ENCODE results near the gene METAP2.
"Not testable (repeated sequence)": the region's sequence is repeated elsewhere in the genome, so short reads cannot be mapped to it uniquely, and the experiment has no call there.

METAP2 gene

DNA sequence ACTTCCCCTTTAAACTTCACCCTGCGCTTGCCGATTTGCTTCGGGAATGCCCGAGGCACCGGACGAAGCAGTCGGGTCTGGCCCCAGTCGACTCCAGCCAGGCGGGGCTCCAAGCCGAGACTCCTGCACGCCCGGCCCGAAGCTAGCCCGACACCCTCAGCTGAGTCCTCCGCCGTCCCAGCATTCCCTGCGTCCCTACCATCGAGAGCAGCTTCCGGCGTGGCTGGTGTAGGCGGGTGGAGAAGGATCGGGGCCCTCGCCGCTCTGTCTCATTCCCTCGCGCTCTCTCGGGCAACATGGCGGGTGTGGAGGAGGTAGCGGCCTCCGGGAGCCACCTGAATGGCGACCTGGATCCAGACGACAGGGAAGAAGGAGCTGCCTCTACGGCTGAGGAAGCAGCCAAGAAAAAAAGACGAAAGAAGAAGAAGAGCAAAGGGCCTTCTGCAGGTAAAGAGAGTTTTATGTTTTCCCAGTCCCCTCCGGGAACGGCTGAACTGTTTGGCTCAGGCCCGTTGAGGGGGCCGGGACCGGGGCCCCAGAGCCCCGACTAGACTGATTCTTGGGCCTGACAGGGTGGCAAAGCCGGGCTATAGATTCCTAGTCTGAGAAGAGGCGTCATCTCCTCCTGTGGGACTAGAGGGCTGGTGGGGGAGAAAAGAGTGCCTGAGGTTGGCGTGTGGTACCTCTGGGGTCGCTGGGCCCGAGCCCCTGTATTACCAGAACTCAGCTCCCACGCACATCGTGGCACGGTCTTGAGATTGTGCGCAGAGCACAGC lies at the start of gene METAP2:
METAP2 (plus strand) TSS at position 269 of the 776 bp plus-strand sequence; CDS start at position 297, 28 bp downstream.
- peak; percentile 89 to 90 for DNase-seq (ENCODE audit: low read depth in 2 of 2)

- no peak for DNase-seq (ENCODE audit: low read depth in 2 of 2)
Observed at GRCh38 chr12:95424271-95424994, 49.5 kb upstream of the METAP2 start.

DNA sequence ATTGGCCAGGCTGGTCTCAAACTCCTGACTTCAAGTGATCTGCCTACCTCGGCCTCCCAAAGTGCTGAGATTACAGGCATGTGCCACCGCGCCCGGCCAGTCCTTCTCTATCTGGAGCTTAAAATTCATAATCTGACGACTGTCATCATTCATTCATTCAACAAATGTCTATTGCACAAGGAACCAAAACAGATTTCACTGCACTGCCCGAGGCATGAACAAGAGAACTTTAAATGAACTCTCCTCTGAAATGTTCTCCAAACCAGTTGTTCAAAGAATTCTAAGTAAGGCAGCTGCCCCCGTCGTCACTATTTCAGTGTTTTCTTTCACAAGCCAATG lies 44.8 kb upstream of the METAP2 start:
- no peak for DNase-seq (ENCODE audit: low read depth in 2 of 2)

GRCh38 chr12:95431120-95431519 lies 42.8 kb upstream of the METAP2 start:
- no peak for DNase-seq (ENCODE audit: low read depth in 2 of 2)

DNA sequence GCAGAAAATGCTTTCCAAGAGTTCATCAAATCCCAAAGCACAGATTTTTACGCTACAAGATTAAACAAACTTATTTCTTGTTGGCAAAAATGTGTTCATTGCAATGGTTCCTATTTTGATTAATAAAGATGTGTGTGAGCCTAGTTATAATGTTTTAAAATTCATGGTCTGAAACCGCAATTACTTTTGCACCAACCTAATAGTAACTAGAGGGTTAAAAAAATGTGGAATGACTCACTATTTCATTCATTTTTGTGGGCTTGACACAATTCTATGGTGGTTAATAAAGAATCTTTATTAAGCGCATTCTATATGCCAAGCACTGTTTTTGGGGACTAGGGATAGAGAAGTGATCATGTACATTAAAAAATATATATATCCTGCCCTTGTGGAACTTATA lies 38.6 kb upstream of the METAP2 start:
- no peak for DNase-seq (ENCODE audit: low read depth in 2 of 2)

DNA sequence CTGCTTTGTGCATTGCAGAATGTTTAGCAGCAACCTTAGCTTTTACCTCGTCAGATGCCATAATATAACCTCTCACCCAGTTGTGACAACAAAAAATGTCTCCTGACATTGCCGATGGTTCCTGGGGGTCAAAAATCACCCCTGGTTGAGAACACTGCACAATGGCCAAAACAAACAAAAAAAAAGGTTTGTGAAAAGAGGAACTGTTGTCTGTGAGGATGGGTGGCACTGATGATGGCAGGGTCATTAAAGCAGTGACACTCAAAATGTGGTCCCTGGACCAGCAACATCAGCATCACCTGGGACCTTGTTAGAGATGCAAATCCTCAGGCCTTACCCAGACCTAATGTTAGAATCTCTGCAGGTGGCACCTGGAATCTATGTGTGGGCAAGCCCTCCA lies 36.4 kb upstream of the METAP2 start:
- no peak for DNase-seq (ENCODE audit: low read depth in 2 of 2)

- DNase-seq (ENCODE audit: low read depth in 2 of 2), result no peak
Observed at GRCh38 chr12:95439461-95440230, 34.3 kb upstream of the METAP2 start.

DNA sequence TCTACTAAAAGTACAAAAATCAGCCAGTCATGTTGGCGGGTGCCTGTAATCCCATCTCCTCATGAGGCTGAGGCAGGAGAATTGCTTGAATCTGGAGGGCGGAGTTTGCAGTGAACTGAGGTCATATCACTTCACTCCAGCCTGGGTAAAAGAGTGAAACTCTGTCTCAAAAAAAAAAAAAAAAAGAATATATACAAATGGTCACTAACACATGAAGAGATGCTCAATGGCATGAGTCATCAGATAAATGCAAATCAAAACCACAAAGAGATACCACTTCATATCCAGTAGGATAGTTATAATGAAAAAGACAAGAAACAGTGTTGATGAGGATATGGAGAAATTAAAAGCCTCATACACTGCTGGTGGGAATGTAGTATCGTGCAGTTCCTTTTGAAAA lies 33.6 kb upstream of the METAP2 start:
- DNase-seq (ENCODE audit: low read depth in 2 of 2), result no peak

DNA sequence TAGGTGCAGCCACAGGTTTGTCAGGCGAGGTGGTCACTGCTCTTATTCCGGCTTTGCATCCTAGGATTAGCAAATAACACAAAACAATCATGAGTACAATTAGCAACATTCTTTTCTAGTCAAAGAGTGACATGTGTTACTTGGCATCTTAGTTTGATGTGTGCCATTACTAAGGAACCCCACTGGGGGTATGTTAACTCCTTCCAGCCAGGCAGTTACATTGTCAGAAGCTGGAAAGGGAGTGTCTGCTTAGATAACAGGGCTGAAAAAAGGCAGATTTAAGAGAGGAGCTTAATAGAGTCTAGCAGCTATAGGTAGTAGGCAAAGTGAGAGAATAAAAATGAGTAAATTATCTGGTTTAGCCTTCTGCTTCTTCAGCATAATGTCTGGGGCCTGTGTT lies 30.5 kb upstream of the METAP2 start:
- no peak for DNase-seq (ENCODE audit: low read depth in 2 of 2)

DNA sequence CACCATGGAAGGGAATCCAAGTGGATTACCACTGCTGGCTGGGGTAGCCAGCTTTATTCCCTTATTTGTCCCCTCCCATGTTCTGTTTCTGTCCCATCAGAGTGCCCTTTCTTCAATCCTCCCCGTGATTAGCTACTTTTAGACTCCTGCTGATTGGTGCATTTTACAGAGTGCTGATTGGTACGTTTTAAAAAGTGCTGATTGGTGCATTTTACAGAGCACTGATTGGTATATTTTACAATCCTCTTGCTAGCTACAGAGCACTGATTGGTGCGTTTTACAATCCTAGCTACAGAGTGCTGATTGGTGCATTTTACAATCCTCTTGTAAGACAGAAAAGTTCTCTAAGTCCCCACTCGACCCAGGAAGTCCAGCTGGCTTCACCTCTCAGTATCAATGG lies 28.9 kb upstream of the METAP2 start:
- not testable (repeated sequence) for DNase-seq (ENCODE audit: low read depth in 2 of 2)

- DNase-seq (ENCODE audit: low read depth in 2 of 2), result no peak
Observed at GRCh38 chr12:95445884-95446505, 28.0 kb upstream of the METAP2 start.

DNA sequence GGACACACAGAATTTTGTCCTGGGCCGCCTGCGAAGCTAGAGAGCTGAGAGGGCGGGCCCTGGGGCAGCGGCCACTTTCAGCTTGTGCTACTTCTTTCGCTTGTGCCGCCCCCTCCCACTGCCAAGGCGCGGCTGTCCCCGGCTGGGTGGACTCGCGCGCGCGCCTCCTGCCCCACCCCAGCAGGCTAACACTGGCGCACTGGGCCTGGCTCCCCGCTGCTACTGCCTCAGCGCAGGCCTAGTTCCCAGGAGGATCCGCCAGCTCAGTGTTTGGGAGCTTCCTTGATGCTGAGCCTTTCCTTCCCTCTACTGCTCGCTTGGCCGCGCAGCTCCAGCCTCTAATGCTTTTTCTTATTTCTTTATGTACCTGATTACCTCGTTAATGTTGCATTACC lies 27.4 kb upstream of the METAP2 start:
- no peak for DNase-seq (ENCODE audit: low read depth in 2 of 2)

GRCh38 chr12:95449656-95450055 lies 24.3 kb upstream of the METAP2 start:
- not testable (repeated sequence) for DNase-seq (ENCODE audit: low read depth in 2 of 2)

GRCh38 chr12:95452501-95452900 lies 21.5 kb upstream of the METAP2 start:
- DNase-seq (ENCODE audit: low read depth in 2 of 2), result not testable (repeated sequence)

DNA sequence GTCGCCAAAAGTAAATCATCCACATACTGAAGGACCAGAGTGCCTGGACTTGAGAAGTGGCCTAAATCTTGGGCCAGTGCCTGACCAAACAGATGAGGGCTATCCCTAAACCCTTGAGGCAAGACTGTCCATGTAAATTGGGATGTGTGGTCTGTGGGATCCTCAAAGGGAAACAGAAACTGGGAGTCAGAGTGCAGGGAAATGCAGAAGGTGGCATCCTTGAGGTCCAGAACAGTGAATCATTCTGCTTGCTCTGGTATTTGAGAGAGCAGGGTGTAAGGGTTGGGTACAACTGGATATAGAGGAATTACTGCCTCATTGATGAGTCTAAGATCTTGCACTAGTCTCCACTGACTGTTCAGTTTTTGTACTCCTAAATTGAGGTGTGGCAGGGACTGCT lies 20.1 kb upstream of the METAP2 start:
- DNase-seq (ENCODE audit: low read depth in 2 of 2), result not testable (repeated sequence)

DNA sequence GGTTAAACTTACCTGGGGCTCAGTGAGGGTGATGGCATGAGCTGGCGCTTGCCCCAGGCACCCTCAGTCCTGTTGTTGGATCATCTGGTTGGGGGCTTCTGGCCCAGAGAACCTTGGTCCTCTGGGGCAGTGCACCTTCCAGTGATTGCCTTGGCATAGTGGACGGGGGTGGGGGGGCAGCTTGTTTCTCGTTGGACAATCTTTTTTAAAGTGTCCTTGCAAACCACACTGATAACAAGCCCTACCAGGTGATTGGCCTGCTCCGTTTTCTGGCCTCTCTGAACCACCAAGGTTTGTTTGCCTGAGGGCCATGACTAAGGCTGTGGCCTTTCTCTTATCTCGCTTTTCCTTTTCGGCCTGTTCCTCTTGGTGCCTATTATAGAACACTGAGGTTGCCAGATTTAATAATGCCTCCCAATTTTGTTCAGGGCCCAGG lies 19.2 kb upstream of the METAP2 start:
- not testable (repeated sequence) for DNase-seq (ENCODE audit: low read depth in 2 of 2)

- not testable (repeated sequence) for DNase-seq (ENCODE audit: low read depth in 2 of 2)
Observed at GRCh38 chr12:95457605-95458004, 16.3 kb upstream of the METAP2 start.

- DNase-seq (ENCODE audit: low read depth in 2 of 2), result no peak
Observed at GRCh38 chr12:95458761-95459160, 15.2 kb upstream of the METAP2 start.

GRCh38 chr12:95459310-95459709 lies 14.6 kb upstream of the METAP2 start:
- no peak for DNase-seq (ENCODE audit: low read depth in 2 of 2)

GRCh38 chr12:95460105-95460504 lies 13.8 kb upstream of the METAP2 start:
- no peak for DNase-seq (ENCODE audit: low read depth in 2 of 2)

GRCh38 chr12:95460896-95461295 lies 13.1 kb upstream of the METAP2 start:
- DNase-seq (ENCODE audit: low read depth in 2 of 2), result no peak

DNA sequence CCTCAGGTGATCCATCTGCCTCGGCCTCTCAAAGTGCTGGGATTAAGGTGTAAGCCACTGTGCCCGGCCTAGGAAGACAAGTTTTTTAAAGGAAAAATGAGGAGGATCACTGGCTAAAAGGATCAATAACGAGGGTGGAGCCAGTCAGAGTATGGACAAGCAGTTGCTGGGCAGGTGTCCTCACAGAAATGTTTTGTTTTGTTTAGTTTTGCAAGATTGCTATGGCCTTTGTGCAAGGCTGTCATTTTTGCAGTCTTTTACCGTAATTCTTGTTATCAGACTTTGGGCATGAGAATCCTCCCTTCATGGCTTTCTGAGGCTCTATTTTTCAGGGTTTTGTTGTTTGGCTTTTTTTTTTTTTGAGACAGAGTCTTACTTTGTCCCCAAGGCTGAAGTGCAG lies 11.9 kb upstream of the METAP2 start:
- no peak for DNase-seq (ENCODE audit: low read depth in 2 of 2)
